Suppressor macrophage treated with lipopolysaccharide for 4 hours (primary cell): Measurements from ENCODE around the gene HERC2.

Experiments
- DNase-seq: peaks from one replicate; pipeline ENCODE4 v3.0.0-alpha.2; 2020

HERC2 gene

GRCh38 chr15:28109626-28110455 is 212.1 kb downstream of the HERC2 start:
- DNase-seq = no peak

GRCh38 chr15:28107904-28108275 is 214.1 kb downstream of the HERC2 start:
- no peak for DNase-seq

- DNase-seq = no peak
Measured at GRCh38 chr15:28107111-28107903, 214.7 kb downstream of the HERC2 start.

- no peak for DNase-seq
Measured at GRCh38 chr15:28106294-28107110, 215.5 kb downstream of the HERC2 start.

- DNase-seq = no peak
Measured at GRCh38 chr15:28105793-28106192, 216.2 kb downstream of the HERC2 start.

- DNase-seq = no peak
Measured at GRCh38 chr15:28105224-28105791, 216.7 kb downstream of the HERC2 start.

GRCh38 chr15:28104326-28104725 is 217.7 kb downstream of the HERC2 start:
- DNase-seq = no peak

- DNase-seq = no peak
Measured at GRCh38 chr15:28103831-28104230, 218.1 kb downstream of the HERC2 start.

- DNase-seq = no peak
Measured at GRCh38 chr15:28101983-28102441, 220.0 kb downstream of the HERC2 start.

- DNase-seq = no peak
Measured at GRCh38 chr15:28101201-28101600, 220.8 kb downstream of the HERC2 start.

GRCh38 chr15:28100516-28101195 is 221.3 kb downstream of the HERC2 start:
- DNase-seq = no peak

GRCh38 chr15:28099555-28100140 is 222.3 kb downstream of the HERC2 start:
- no peak for DNase-seq

- peak; percentile 30 for DNase-seq
Measured at GRCh38 chr15:28098766-28099554, 223.0 kb downstream of the HERC2 start, which contains the start of gene OCA2. Gene OCA2, minus strand, starts transcription at chr15:28099315. Its CDS starts 17,441 bp downstream, at chr15:28081874.

- no peak for DNase-seq
Measured at GRCh38 chr15:28098360-28098765, 223.6 kb downstream of the HERC2 start.

- no peak for DNase-seq
Measured at GRCh38 chr15:28097656-28098359, 224.2 kb downstream of the HERC2 start.

- no peak for DNase-seq
Measured at GRCh38 chr15:28096670-28097431, 225.1 kb downstream of the HERC2 start.

- no peak for DNase-seq
Measured at GRCh38 chr15:28096411-28096669, 225.6 kb downstream of the HERC2 start.

- no peak for DNase-seq
Measured at GRCh38 chr15:28094732-28095521, 227.1 kb downstream of the HERC2 start.
